GM21737 (cell line): Measurements from ENCODE around the gene FARS2.

Experiments used
- ATAC-seq: cut with Tn5 transposase; IDR thresholded peaks from one replicate; pipeline ENCODE4 v1.9.1; 2021; ENCODE audit warnings: mild to moderate bottlenecking, moderate library complexity; ENCODE audit not compliant: unreplicated experiment

FARS2 gene

DNA sequence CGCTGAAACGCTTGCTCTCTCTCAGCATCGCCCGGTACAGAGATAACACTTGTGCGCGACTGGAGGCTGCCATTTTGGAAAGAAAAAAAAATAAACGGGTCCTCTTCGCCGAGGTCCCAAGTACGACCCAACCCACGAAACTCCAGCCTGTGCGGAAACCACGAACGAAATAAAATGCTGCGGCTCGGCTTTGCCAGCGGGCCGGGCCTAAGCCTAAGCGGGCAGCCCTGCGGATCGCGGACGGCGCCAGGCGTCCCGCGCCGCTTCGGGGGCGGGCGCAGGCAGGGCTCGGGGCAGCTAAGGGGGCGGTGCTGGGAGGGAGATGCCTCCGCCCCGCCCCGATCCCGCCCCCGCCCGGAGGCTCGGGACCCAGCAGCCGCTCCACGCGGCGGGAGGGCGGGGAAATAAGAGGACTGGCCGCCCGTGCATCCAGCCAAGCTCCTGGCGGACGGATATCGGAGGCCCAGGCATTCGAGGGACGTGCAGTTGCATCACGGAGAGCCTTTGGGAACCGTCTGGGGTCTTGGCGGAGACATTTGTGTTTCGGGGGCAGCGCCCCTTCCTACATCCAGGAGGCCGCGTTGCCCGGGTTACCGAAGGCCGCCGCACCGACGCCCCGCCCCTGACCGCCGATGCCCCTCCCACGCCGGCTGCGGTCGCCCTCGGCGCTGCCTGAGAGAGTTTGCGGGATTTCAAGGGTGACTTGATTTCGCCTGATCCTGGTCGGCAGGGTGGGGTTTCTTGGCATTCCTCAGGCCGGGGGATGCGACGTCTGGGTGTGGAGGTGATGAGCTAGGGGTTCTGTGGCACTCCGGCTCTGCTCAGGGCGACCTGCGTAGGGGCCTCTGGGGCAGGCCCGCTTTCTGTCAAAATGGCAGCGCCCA, at the start of gene FARS2, which contains the start of gene LYRM4:
TSS of gene FARS2 (plus strand) at position 853 of the 884 bp plus-strand sequence.
TSS of gene LYRM4 (minus strand) at position 290 of the 884 bp plus-strand sequence. CDS start at position 73, 217 bp downstream.
- peak; percentile 73 for ATAC-seq

DNA sequence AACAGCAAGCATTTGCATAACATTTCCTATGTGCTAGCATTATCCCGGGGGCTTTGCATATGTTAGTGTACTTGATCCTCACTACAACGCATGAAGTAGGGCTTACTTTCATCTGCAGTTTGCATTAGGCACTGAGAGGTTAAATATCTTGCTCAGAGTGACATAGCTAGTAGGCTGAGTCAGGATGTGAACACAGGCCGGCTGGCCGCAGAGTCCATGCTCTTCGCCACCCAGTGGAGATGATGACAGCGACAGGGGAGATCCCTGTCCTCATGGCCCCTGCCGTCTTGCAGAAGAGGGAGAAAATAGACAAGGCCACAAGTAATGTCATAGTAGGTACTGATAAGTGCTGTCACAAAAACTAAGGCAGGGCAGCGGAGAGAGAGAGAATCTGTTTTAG, 47.5 kb upstream of the FARS2 start:
- ATAC-seq: no peak

DNA sequence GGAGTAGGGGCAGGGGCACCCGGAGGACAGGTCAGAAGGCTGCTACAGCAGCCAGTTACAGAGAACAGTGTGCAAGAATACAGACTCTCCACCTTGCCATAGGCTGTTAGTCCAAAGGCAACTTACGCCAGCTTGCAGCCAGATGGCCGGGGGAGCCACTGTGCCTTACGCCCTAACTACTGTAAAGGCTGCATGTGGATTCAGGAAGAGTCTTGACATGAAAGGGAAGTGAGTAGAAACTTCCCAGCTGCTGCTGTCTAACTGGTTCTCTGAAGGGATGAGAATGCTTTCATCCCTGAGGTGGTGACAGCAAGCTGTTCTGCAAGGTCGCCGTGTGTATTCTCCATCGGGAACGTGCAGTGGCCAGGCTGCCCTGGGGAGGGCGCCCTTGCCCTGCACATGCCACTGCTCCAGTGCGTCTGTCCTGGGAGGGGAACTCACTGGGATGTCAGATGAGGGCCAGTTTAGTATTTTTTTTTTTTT, 46.7 kb upstream of the FARS2 start:
- ATAC-seq: no peak

DNA sequence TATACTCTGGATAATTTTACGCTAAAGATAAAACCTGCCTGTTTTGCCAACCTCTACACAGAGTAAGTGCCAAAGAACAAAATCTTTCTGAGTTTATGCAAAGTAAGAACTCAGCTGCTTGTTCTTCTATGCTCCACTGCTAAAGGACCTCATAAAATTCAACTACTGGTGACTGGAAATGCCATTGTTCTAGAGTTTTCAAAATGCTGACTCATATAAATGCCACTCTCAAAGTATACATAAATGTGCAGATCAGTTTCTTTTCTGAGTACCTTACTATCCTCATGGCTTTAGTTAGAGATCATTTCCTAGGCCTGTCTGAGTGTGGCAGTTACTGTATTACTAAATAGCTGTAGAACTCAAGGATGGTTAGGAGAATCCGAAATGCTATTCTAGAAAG, 46.2 kb upstream of the FARS2 start:
- no peak for ATAC-seq

DNA sequence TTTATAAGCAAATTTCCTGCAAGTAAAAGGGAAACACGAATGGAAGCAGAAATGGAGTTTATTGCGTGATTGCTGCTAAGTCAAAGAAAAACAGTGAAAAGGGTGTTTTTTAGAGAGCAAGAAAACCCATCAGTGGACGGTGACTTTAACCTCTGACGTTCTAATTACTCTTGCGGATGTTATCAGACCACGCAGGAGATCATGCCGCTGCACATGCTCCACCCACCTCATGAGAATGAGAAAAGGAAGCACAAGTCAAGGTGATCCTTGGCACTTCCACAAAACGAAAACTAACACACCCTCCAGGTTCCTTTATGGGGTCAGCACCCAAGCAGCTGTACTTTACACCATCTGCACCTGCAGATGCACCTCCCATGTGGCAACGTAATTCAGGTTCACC, 45.5 kb upstream of the FARS2 start:
- no peak for ATAC-seq

DNA sequence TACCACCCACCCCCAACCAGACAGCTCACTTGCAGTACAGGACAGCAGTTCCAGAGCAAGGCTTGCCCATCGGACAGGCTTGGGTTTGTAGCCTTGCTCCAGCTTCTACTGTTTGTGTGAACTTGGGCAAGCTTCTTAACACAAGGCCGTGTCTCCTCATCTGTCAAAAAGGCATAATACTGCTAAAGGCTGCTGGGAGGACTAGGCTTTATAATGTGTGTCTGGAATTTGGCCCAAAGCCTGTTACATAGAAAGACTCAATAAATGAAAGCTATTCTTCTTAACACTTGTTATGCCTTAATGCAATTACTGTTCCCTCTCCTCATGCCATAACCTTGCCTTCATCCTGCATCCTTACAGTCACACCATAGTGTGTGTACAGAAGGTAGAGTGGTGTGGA, 44.0 kb upstream of the FARS2 start:
- no peak for ATAC-seq

DNA sequence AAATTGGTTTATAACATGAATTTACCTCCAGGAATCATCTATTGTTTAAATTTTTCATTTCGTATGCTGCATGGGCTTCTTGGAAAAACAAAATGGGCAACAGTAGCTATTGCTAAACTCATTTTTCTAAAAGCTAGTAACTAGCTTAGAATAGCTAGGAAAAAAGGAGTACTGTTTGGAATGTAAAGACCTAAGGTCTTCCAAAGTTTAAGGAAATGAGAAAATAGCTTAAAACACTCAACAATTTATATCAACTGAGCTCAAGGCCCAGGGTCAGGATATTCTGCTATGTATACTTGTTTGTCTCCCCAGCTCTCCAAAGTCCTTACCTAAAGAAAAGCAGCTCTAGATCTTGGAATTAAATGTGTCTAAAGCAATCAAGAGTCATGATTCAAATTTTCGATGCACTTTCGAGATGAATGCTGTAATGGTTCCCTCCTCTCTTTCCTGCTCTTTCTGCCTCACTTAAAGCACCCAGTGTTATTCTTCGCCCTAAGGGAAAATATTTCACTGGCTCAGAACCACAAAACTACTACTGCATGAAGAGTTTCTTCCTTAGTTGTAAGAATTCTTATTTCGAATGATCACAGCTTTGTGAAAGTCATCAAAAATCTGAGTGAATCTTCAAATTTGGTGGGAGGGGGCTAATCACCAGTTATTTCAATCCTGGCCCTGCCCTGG, 42.2 kb upstream of the FARS2 start:
- ATAC-seq: no peak

DNA sequence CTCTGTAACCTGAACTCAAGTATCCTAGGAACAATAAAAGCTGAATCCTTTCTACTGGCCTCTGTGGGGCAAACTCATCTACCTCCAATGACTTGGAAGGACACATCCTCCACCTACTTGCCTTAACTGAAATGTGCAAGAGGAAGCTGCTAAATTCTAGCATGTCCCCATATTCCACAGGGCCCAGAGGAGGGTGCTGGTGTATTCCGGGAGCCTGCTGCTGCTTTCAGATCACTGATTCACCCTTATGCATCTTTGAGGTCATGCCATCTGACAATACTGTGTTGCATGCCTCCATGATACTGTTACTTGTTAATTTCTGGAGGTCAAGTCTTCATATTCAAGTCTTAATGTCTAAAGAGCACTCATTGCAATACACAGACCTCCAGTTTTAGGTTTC, 40.9 kb upstream of the FARS2 start:
- no peak for ATAC-seq

DNA sequence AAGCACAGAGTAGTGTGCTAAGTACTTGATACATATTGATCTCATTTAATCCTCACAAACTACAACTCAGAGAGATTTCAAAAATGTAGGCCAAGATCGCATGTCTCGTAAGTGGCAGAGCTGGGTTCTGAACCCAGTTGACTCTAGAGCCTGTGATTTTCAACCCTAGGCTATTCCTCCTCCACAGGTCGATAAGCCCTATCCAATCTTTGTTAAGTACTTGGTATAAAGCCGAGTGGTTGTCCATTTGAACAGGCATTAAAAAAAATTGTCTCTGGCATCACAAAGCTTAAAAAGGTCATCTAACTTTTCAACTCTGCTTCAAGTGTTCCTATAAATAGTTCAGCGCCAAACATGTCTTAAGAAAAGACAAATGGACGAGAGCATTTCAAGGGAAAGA, 38.0 kb upstream of the FARS2 start:
- no peak for ATAC-seq

DNA sequence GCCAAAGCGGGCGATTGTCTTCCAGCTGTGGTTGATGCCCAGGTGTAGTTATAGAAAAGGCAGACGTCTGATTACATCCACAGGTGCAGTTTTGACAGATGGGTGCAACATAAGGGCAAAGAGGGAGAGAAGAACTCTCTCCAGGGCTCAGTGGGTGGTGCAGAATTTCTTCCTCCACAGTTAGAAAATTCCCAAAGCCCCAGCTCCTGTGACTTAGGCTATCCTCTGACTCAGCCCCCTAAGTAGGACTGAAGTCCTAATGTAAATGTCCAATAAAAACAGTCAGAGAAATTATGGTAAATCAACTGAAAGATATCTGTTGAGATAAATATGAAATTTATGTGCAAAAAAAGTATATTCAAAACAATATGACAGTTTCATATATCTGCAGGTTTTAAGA, 32.0 kb upstream of the FARS2 start:
- ATAC-seq: no peak

DNA sequence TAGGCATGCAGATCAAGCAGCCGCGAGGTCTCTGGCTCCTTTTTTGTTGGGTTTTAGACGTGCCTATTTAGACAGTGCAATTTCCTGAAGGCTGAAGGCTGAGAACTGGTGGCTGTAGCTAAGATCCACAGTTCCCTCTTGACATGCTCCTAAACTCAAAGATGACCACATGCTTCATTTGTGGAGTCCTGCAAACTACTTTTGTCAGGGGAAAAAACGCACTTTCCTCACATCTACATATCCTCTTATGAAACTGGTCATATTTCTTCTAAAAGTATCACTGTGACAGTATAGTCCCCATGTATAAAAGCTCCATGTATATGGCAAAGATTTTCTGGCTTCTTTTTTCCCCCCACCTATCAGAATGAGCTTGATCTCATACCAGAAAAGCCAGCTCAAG, 31.2 kb upstream of the FARS2 start:
- no peak for ATAC-seq

DNA sequence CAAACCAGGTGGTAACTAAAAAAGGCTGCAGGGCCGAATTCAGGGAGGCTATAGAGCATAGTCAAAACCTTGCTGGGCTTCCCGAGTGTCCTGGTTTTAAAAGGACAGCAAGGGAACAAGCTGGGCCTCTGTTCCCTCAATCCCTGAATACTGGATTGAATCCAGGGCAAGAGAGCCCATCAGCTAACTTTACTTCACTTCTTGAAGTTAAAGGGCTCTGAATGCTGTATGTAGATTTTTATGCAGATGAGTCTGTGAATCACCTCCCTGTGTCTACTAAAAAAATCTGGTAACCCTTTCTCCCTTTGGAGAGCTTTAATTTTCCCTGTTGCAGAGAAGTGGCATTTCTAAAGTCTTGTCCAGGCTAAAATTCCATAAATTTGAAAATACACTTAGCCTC, 30.0 kb upstream of the FARS2 start:
- ATAC-seq: no peak

DNA sequence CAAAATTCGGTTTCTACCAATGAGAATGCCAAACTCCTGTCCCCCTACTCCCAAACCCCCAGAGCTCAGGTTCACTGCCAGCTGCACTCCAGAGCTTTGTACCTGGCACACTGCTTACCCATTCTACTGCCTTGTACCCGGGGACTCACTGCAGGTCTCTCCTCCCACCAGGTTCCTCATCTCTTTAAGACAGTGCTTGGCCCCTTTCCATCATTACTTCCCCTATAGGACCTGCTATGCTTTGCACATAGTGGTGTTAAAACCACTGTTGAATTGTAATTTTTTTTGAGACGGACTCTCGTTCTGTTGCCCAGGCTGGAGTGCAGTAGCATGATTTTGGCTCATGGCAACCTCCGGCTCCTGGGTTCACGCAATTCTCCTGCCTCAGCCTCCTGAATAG, 26.4 kb upstream of the FARS2 start:
- ATAC-seq: no peak

DNA sequence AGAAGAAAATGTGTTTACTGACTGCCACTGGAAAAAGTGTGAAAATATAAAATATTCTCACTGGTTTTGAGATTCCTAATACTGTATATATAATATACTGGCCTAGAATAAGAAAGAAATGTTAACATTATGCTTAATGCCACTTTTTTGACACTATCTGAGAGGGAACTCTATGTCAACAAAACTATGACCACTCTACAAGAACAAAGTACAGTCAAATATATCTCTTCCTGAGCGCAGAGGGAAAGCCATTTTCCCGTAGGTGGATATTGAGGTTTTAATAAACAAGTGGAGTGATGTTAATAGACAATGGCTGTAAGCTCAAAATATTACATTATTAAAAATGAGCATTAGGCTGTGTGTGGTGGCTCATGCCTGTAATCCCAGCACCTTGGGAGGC, 25.5 kb upstream of the FARS2 start:
- ATAC-seq: no peak

DNA sequence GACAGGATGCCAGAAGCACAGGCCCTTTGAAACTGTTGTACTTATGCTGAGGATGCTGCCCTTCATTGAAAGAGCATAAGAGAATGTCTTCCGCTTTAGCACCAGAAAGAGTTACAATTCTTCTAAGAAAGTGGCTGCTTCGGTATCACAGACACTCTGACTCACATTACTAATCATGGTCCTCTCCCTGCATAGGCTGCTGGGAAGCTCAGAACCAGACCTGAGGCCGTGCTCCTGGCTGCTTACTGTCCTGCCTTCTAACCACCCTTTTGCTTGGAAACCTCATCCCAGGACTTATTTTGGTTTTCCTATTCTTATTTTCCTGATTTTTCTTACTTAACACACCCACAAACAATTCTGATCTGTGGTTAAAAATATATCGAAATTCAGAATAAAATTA, 23.5 kb upstream of the FARS2 start:
- no peak for ATAC-seq

DNA sequence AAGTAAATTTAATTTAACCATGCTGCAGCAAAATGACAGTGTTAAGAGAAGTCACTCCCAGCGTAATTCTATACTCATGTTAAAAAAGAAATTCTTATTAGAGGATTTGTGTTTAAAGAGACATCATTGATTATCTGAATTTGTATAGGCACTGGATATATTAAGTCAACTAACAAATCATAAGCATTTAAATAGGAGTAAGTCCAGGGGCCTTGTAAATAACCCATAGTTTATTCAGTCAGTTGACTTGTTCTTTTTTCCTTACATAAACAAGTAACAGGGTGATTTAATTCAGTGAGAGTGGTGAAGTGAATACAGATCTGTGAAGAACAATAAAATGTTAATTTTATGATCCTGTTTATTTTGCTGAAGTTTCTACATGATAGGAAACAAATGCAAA, 23.0 kb upstream of the FARS2 start:
- ATAC-seq: no peak

DNA sequence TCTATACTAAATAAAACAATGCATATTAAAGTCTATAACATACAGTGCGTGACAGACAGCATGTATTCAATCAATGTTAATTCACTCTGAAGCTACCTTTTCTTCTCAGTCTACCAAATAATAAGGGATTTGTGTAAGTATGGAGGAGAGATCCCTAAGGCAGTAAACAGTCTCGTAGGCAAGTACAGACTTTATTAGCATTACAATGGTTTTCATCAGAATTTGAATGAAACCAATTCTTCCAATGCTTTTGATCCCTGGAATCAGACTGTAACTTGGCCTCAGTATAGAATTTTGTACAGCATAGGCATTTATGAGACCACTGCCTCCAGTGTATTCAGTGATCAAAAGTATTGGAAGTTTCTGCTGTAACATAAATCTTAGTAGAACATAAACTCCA, 20.1 kb upstream of the FARS2 start:
- ATAC-seq: no peak

DNA sequence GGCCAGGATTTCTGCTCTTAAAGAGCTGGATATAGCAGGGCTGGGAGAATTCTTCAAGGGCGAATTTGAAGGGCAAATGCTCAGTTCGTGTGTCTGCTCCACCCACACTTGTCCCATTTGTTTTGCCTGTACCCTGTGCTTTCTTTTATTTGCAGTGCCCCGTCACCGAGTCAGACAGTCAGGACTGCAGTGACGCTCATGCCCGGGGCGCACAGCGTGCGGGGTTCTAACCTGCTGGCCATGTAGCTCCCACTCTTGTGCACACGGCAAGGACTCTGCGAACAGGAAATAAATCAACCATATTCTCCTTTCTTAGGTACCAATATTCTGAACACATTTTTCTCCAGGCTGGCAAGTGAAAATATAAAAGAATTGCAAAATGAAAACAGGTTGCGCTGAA, 18.2 kb upstream of the FARS2 start:
- no peak for ATAC-seq

DNA sequence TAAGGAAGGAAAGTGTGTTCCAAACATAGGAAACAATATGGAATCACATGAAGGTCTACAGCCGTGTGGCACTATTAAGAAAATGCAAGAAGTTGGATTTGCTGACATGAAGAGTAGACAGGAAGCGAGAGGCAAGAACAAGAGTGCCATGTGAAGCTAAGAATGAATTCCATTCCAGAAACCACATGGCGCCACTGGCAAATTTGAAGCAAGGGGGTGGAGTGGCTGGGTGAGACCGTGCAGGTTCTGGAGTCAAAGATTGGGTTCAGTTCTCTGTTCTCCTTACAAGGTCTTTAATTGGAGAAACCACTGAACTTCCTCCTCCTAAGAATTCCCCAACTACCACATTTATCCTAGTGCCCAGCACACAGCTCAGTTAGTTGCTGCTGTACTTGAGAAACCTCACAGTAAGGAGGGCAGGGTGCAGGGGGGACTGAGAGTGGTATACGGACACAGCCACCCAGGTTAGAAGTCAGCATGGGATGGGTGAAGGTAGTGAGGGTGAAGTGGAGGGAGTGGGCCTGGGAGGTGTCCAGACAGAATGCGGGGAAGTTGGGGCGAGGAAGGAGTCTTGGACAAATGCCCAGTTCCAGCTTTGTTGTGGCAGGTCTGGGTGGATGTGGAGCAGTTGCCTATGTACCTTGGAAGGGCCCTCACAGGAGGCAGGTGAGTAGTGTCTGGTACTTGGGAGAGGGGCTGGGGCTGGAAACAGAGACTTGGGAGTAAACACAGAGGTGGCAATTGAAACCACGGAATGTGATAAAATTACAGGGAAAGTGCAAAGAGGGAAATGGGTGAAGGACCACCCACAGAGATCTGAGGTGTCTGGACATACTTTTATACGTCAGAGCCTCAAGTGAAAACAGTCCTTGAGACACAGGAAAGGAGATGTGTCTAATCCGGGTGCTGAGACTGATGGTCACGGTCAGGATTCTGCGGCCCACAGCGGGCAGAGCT, 14.9 kb upstream of the FARS2 start:
- ATAC-seq: no peak

DNA sequence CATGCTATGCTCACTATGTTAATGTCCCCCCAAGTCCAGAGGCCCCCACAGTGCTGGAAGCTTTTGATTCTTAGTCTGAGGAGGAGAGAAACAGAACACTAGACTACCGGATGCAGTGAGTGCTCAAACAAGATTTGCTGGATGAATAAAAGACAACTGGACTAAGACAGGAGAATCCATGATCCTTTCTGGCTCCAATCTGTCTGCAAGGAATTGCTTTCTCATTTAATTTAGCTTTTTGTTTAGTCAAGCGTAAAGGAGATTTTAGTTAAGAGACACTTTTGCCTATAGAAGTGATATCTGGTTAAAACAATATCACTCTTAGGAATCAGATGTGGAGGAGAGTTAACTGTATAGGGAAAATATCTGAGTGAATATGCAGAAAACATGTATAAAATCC, 14.1 kb upstream of the FARS2 start:
- no peak for ATAC-seq
